Fibroblast of lung (primary cell): Measurements from ENCODE around the gene CNNM3. TPM values are rescaled to one million over a fixed set of nuclear protein-coding genes. Genes with fewer than 3 reads are reported as not detected.

Experiments
- DNase-seq, 2 donors: peaks; one replicate each; pipeline versions ENCODE4 v3.0.0 to v3.0.0-alpha.2; 2010; ENCODE audit warnings: low read depth in 2 of 2
- H2AFZ ChIP-seq: 2 replicates; pipeline ENCODE4 v1.5.1; 2012; ENCODE audit warnings: low read length, control low read depth, inconsistent platforms
- H3K27ac ChIP-seq: 2 replicates; pipeline ENCODE4 v1.5.1; 2011; ENCODE audit warnings: low read length, control low read depth; ENCODE audit not compliant: insufficient read depth
- H3K27me3 ChIP-seq: 2 replicates; pipeline ENCODE4 v1.5.1; 2011; ENCODE audit warnings: mild to moderate bottlenecking, low read length; ENCODE audit not compliant: control insufficient read depth, insufficient read depth
- H3K36me3 ChIP-seq: 2 replicates; pipeline ENCODE4 v1.5.1; 2011; ENCODE audit warnings: low read length; ENCODE audit not compliant: control insufficient read depth, insufficient read depth
- H3K4me1 ChIP-seq: 2 replicates; pipeline ENCODE4 v1.5.1; 2011; ENCODE audit warnings: low read length; ENCODE audit not compliant: control insufficient read depth, insufficient read depth; ENCODE audit errors: extremely low read depth
- H3K4me2 ChIP-seq: 2 replicates; pipeline ENCODE4 v1.5.1; 2011; ENCODE audit warnings: low read length, control low read depth; ENCODE audit not compliant: insufficient read depth; ENCODE audit errors: extremely low read depth
- H3K4me3 ChIP-seq, 4 experiments: fragments of 200-600 bp in 1 of 4; sonication (generic) in 1 of 4; replicated peaks in 1 of 4; 2 replicates each; pipeline ENCODE4 v1.5.1; 2011 to 2016; ENCODE audit warnings: low read length in 4 of 4, low read depth in 3 of 4, mild to moderate bottlenecking in 3 of 4, control low read depth in 2 of 4, inconsistent platforms in 1 of 4, mixed read lengths in 1 of 4; ENCODE audit not compliant: insufficient read depth in 1 of 4; ENCODE audit errors: control extremely low read depth in 1 of 4
- H3K79me2 ChIP-seq: 2 replicates; pipeline ENCODE4 v1.5.1; 2012; ENCODE audit warnings: mild to moderate bottlenecking, low read length, inconsistent platforms; ENCODE audit not compliant: control insufficient read depth, insufficient read depth
- H3K9ac ChIP-seq: 2 replicates; pipeline ENCODE4 v1.5.1; 2011; ENCODE audit warnings: mild to moderate bottlenecking, low read length, control low read depth; ENCODE audit not compliant: insufficient read depth
- H3K9me3 ChIP-seq: 2 replicates; pipeline ENCODE4 v1.5.1; 2012; ENCODE audit warnings: low read depth, low read length; ENCODE audit not compliant: control insufficient read depth, insufficient read depth
- H4K20me1 ChIP-seq: 2 replicates; pipeline ENCODE4 v1.5.1; 2011; ENCODE audit warnings: low read length; ENCODE audit not compliant: control insufficient read depth, insufficient read depth; ENCODE audit errors: extremely low read depth
- CTCF ChIP-seq, 2 donors: IDR thresholded peaks in 1 of 2; conservative IDR thresholded peaks in 1 of 2; 1 replicate in 1 of 2; 2 replicates in 1 of 2; pipeline ENCODE4 v1.5.1; 2011 to 2012; ENCODE audit warnings: low read length in 2 of 2, control low read depth in 1 of 2, inconsistent platforms in 1 of 2, low read depth in 1 of 2, mild to moderate bottlenecking in 1 of 2
- EZH2 ChIP-seq: IDR thresholded peaks from 2 replicates; pipeline ENCODE4 v1.5.1; 2012; ENCODE audit warnings: low read length, control low read depth, mild to moderate bottlenecking; ENCODE audit errors: missing control alignments
- polyA plus RNA-seq, 2 donors: library from polyadenylated mRNA; depleted of rRNA in 1 of 2; stranded (reverse) in 1 of 2; unstranded in 1 of 2; fragments of >200 nt; gene quantifications; 2 replicates each; pipeline ENCODE4 v1.2.1, GENCODE V29; 2011 to 2012; ENCODE audit warnings: missing spikeins in 1 of 2
- total RNA-seq: library from RNA; depleted of rRNA; stranded (reverse); fragments of >200 nt; gene quantifications from 2 replicates; pipeline ENCODE4 v1.2.1, GENCODE V29; 2014

CNNM3 gene
- total and polyA plus RNA-seq, 2 donors (not counting 1 experiment from before 2014, with no cell fraction given) = 4.3 to 9.9 TPM

GRCh38 chr2:96867756-96868554, 51.9 kb downstream of the CNNM3 start:
- TF ChIP-seq CTCF (conservative IDR thresholded peaks at IDR 0.05 in 1 of 2, IDR thresholded peaks at IDR 0.05 in 1 of 2; ENCODE audit: low read depth in 1 of 2, low read length in 2 of 2) = no peak
- TF ChIP-seq EZH2 = no peak
- H3K27me3 ChIP-seq = peaks cover 2% of the 10 kb centered on the region
- H2AFZ ChIP-seq = no peak overlapping the region
- H4K20me1 ChIP-seq = no peaks in the 10 kb centered on the region
- H3K4me3 ChIP-seq = peak overlapping the region; percentile 41 to 91 (median 74)
- H3K27ac ChIP-seq = peak overlapping the region; percentile 77
- H3K36me3 ChIP-seq = peaks cover 29% of the 10 kb centered on the region
- H3K4me2 ChIP-seq = peak overlapping the region; percentile 98
- peak in 1 of 2 donors; percentile 28 for DNase-seq
- H3K79me2 ChIP-seq = peaks cover 31% of the 10 kb centered on the region
- peak overlapping the region; percentile 66 for H3K9ac ChIP-seq
- no peaks in the 10 kb centered on the region for H3K9me3 ChIP-seq
- H3K4me1 ChIP-seq = peaks cover 13% of the 10 kb centered on the region

GRCh38 chr2:96868555-96869280, 52.6 kb downstream of the CNNM3 start:
- peak overlapping the region; percentile 71 for H3K9ac ChIP-seq
- TF ChIP-seq CTCF (conservative IDR thresholded peaks at IDR 0.05 in 1 of 2, IDR thresholded peaks at IDR 0.05 in 1 of 2; ENCODE audit: low read depth in 1 of 2, low read length in 2 of 2) (peak; percentile 41 to 59), EZH2 (no peak)
- H3K4me3 ChIP-seq = peak overlapping the region; percentile 41 to 91 (median 74)
- H3K27me3 ChIP-seq = peaks cover 2% of the 10 kb centered on the region
- DNase-seq = peak; percentile 90 to 95
- H3K27ac ChIP-seq = peak overlapping the region; percentile 77
- H3K9me3 ChIP-seq = no peaks in the 10 kb centered on the region
- H3K79me2 ChIP-seq = peaks cover 31% of the 10 kb centered on the region
- peaks cover 13% of the 10 kb centered on the region for H3K4me1 ChIP-seq
- no peaks in the 10 kb centered on the region for H4K20me1 ChIP-seq
- peak overlapping the region; percentile 98 for H3K4me2 ChIP-seq
- H3K36me3 ChIP-seq = peaks cover 23% of the 10 kb centered on the region
- H2AFZ ChIP-seq = peak overlapping the region; percentile 24

GRCh38 chr2:96869281-96869821, 53.3 kb downstream of the CNNM3 start:
- H3K79me2 ChIP-seq = peaks cover 31% of the 10 kb centered on the region
- H4K20me1 ChIP-seq = no peaks in the 10 kb centered on the region
- no peaks in the 10 kb centered on the region for H3K9me3 ChIP-seq
- DNase-seq = peak; percentile 83 to 84
- H3K4me3 ChIP-seq = peak overlapping the region; percentile 41 to 91 (median 54)
- peaks cover 13% of the 10 kb centered on the region for H3K4me1 ChIP-seq
- H3K36me3 ChIP-seq = peaks cover 19% of the 10 kb centered on the region
- H3K27ac ChIP-seq = peak overlapping the region; percentile 77
- peaks cover 4% of the 10 kb centered on the region for H3K27me3 ChIP-seq
- no peak overlapping the region for H2AFZ ChIP-seq
- no peak for TF ChIP-seq EZH2
- no peak for TF ChIP-seq CTCF (conservative IDR thresholded peaks at IDR 0.05 in 1 of 2, IDR thresholded peaks at IDR 0.05 in 1 of 2; ENCODE audit: low read depth in 1 of 2, low read length in 2 of 2)
- peak overlapping the region; percentile 71 for H3K9ac ChIP-seq
- H3K4me2 ChIP-seq = peak overlapping the region; percentile 49
